ENCODE results near the gene NOX5. TPM values are rescaled to one million over a fixed set of nuclear protein-coding genes. Genes with fewer than 3 reads are reported as not detected.

NOX5 gene
- total RNA-seq, 2 experiments from 2014 or later = not detected

DNA sequence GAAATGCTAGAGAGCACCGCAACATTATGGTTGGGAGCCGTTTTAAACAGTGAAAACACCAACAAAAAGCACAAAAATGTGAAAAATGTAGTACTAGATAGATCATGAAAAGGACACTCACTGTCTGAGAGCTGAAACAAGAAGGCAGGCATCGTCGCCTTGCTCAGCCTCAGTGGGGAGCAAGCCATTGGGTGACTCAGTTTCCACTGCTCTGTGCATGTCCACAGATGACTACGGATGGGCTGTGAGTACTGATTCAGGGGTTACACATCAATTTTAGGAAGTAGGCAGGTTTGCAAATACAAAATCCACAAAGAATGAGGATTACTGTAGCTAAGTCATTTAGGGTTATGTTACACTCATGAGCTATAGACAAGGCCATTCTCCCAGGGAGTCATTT, 10.8 kb downstream of the NOX5 start:
- Histone ChIP-seq H3K9me3 (ENCODE audit: low read length) (no peaks in the 10 kb centered on the region), H3K9me2 (ENCODE audit: insufficient read depth, low read length) (no peaks in the 10 kb centered on the region), H3K4me3 (ENCODE audit: low read depth, low read length, poor library complexity, severe bottlenecking) (no peak overlapping the region), H2AFZ (ENCODE audit: low read length) (no peak overlapping the region), H3K27ac (ENCODE audit: low read depth, low read length, poor library complexity, severe bottlenecking) (no peak overlapping the region), H3K4me2 (ENCODE audit: low read length) (no peak overlapping the region), H3K36me3 (ENCODE audit: insufficient read depth, low read length) (no peaks in the 10 kb centered on the region), H4K20me1 (ENCODE audit: insufficient read depth, low read length) (no peaks in the 10 kb centered on the region), H3K4me1 (ENCODE audit: insufficient read depth, low read length, poor library complexity, severe bottlenecking) (no peaks in the 10 kb centered on the region), H3K79me2 (ENCODE audit: insufficient read depth, low read depth, low read length) (no peaks in the 10 kb centered on the region)
- ChIA-PET POLR2A (interaction anchor here (0.5 kb wide), 1 partner anchor 1589 kb away, joined by 3 read pairs; no protein-coding TSS in a partner anchor), CTCF (ENCODE audit: unreplicated experiment) (no interaction called here)
- no TSS peak for BruUV-seq (replicated peaks)
- intact Hi-C loops (cut with micrococcal nuclease; ENCODE audit: unreplicated experiment) = no loop called here
- DNase-seq (ENCODE audit: low spot score) = no peak
- TF ChIP-seq EZH2phosphoT487 (IDR thresholded peaks at IDR 0.05; ENCODE audit: borderline replicate concordance, low read depth, low read length) = no peak
- TF ChIP-seq, protein P1, sequence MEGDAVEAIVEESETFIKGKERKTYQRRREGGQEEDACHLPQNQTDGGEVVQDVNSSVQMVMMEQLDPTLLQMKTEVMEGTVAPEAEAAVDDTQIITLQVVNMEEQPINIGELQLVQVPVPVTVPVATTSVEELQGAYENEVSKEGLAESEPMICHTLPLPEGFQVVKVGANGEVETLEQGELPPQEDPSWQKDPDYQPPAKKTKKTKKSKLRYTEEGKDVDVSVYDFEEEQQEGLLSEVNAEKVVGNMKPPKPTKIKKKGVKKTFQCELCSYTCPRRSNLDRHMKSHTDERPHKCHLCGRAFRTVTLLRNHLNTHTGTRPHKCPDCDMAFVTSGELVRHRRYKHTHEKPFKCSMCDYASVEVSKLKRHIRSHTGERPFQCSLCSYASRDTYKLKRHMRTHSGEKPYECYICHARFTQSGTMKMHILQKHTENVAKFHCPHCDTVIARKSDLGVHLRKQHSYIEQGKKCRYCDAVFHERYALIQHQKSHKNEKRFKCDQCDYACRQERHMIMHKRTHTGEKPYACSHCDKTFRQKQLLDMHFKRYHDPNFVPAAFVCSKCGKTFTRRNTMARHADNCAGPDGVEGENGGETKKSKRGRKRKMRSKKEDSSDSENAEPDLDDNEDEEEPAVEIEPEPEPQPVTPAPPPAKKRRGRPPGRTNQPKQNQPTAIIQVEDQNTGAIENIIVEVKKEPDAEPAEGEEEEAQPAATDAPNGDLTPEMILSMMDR (conservative IDR thresholded peaks at IDR 0.05; ENCODE audit: low read length) = no peak

DNA sequence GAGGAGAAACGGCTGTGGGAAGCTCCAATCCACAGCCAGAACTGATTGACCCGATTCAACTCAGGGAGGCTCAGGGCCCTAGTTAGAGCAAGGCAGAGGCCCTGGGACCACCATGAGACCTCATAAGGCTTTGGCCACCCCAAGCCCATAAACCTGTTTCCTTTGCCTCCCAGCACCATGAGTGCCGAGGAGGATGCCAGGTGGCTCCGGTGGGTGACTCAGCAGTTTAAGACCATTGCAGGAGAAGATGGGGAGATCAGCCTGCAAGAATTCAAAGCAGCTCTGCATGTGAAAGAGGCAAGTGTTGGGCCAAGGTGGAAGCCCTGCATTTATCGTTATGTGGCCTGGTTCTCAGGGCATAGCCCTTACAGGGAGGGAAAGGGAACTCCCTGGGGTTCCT, 11.9 kb downstream of the NOX5 start:
- Histone ChIP-seq H3K4me2 (ENCODE audit: low read length) (no peak overlapping the region), H3K4me1 (ENCODE audit: insufficient read depth, low read length, poor library complexity, severe bottlenecking) (no peaks in the 10 kb centered on the region), H2AFZ (ENCODE audit: low read length) (no peak overlapping the region), H3K79me2 (ENCODE audit: insufficient read depth, low read depth, low read length) (no peaks in the 10 kb centered on the region), H3K27ac (ENCODE audit: low read depth, low read length, poor library complexity, severe bottlenecking) (no peak overlapping the region), H3K9me2 (ENCODE audit: insufficient read depth, low read length) (no peaks in the 10 kb centered on the region), H3K4me3 (ENCODE audit: low read depth, low read length, poor library complexity, severe bottlenecking) (no peak overlapping the region), H4K20me1 (ENCODE audit: insufficient read depth, low read length) (no peaks in the 10 kb centered on the region), H3K36me3 (ENCODE audit: insufficient read depth, low read length) (no peaks in the 10 kb centered on the region), H3K9me3 (ENCODE audit: low read length) (no peaks in the 10 kb centered on the region)
- POLR2A ChIA-PET = no interaction called here
- TF ChIP-seq, protein P1 (conservative IDR thresholded peaks at IDR 0.05; ENCODE audit: low read length) = no peak
- TF ChIP-seq EZH2phosphoT487 (IDR thresholded peaks at IDR 0.05; ENCODE audit: borderline replicate concordance, low read depth, low read length) = no peak
- intact Hi-C loops (cut with micrococcal nuclease; ENCODE audit: unreplicated experiment) = no loop called here
- CTCF ChIA-PET (ENCODE audit: unreplicated experiment) = no interaction called here
- DNase-seq (ENCODE audit: low spot score) = no peak
- BruUV-seq (replicated peaks) = no TSS peak

DNA sequence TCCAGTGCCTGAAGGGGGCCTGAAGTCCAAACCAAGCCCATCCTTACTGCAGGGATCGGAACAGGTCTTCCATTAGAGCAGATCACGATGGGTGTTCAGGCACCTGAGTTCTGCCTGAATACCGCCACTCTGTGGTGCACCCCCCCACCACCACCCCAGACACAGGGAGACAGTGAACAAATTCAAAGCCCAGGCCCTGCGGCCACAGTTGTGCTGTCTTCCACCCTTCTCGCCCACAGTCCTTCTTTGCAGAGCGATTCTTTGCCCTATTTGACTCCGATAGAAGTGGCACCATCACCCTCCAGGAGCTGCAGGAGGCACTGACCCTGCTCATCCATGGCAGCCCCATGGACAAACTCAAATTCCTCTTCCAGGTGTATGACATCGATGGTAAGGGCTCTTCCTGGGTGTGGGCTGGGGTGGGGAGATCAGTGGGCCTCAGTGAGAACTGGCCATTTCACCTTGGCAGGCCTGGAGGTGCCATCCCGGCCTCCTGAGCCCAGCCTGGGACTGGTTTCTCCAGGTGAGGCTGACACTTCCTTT, 13.6 kb downstream of the NOX5 start:
- Histone ChIP-seq H3K4me3 (ENCODE audit: low read depth, low read length, poor library complexity, severe bottlenecking) (no peak overlapping the region), H2AFZ (ENCODE audit: low read length) (no peak overlapping the region), H3K27ac (ENCODE audit: low read depth, low read length, poor library complexity, severe bottlenecking) (no peak overlapping the region), H3K9me2 (ENCODE audit: insufficient read depth, low read length) (no peaks in the 10 kb centered on the region), H3K4me1 (ENCODE audit: insufficient read depth, low read length, poor library complexity, severe bottlenecking) (no peaks in the 10 kb centered on the region), H3K9me3 (ENCODE audit: low read length) (no peaks in the 10 kb centered on the region), H4K20me1 (ENCODE audit: insufficient read depth, low read length) (no peaks in the 10 kb centered on the region), H3K79me2 (ENCODE audit: insufficient read depth, low read depth, low read length) (no peaks in the 10 kb centered on the region), H3K36me3 (ENCODE audit: insufficient read depth, low read length) (no peaks in the 10 kb centered on the region), H3K4me2 (ENCODE audit: low read length) (no peak overlapping the region)
- TF ChIP-seq, protein P1 (conservative IDR thresholded peaks at IDR 0.05; ENCODE audit: low read length) = no peak
- no peak for TF ChIP-seq EZH2phosphoT487 (IDR thresholded peaks at IDR 0.05; ENCODE audit: borderline replicate concordance, low read depth, low read length)
- ChIA-PET POLR2A (no interaction called here), CTCF (ENCODE audit: unreplicated experiment) (no interaction called here)
- intact Hi-C loops (cut with micrococcal nuclease; ENCODE audit: unreplicated experiment) = no loop called here
- DNase-seq (ENCODE audit: low spot score) = no peak
- BruUV-seq (replicated peaks) = no TSS peak

Measured in OCI-LY7 (cell line).